ENCODE measurements around the gene TICAM2. TPM values are rescaled to one million over a fixed set of nuclear protein-coding genes. Genes with fewer than 3 reads are reported as not detected.

The TICAM2 gene
- total RNA-seq, 1 experiment from 2014 or later: not detected

DNA sequence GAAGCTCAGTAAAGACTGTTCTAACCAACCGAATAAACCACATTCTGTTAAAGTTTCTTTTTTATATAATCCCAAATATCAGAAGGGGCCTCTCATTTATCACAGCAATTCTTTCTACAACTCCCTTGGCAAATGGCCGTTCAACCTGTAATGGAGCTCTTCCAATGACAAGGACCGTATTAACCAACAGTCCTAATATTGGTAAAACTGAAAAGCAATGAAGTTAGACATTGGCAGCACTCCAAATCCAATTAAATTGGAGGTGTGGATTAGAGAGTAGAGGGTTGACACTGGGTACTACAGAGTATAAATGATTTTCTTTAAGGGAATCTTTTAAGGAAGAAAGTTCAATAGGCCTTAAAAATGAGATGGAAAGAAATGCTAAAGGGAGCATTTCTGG, 22.7 kb upstream of the TICAM2 start:
- H4K20me1 ChIP-seq (ENCODE audit: insufficient read depth, low read depth, low read length): peaks cover 6% of the 10 kb centered on the region; the same call in 1 of the 2 replicates
- no peaks in the 10 kb centered on the region; the same call in 1 of the 2 replicates for H3K9me2 ChIP-seq (replicated peaks; ENCODE audit: insufficient read depth, low read length)
- H3K79me2 ChIP-seq (ENCODE audit: low read length): peaks cover 65% of the 10 kb centered on the region
- H3K9me3 ChIP-seq (ENCODE audit: low read length): no peaks in the 10 kb centered on the region
- no peak overlapping the region for H2AFZ ChIP-seq (ENCODE audit: low read length)
- peak overlapping the region; percentile 95 for H3K9ac ChIP-seq (ENCODE audit: low read length)
- H3K27me3 ChIP-seq (ENCODE audit: low read length): no peaks in the 10 kb centered on the region
- peak overlapping the region; percentile 90 for H3K4me2 ChIP-seq (ENCODE audit: low read depth, low read length, poor library complexity, severe bottlenecking)
- peak; percentile 53 for DNase-seq
- peaks cover 29% of the 10 kb centered on the region for H3K36me3 ChIP-seq (ENCODE audit: insufficient read depth, low read length)
- peak overlapping the region; percentile 73 for H3K27ac ChIP-seq (ENCODE audit: low read length)
- peak overlapping the region; percentile 99 for H3K4me3 ChIP-seq (ENCODE audit: low read length)
- H3K4me1 ChIP-seq (ENCODE audit: low read length): peaks cover 39% of the 10 kb centered on the region

DNA sequence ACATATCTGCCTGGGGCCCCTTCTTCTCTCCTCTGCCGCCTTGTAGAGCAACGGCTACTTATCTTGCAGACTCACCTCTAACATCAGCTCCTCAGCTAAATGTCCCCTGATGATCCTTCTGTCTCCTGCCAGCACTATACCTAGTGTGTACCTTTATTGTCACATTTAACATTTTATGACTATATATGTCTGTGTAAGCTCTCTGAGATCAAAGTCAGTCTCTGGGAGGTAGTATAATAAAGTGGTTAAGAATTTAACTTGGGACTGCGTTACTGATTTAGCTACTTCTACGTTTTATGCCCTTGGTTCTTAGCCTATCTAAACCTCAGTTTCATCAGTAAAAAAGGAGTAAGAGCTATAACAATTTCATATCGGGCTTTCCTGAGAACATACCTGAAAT, 21.4 kb upstream of the TICAM2 start:
- peak overlapping the region; percentile 99 for H3K4me3 ChIP-seq (ENCODE audit: low read length)
- H3K79me2 ChIP-seq (ENCODE audit: low read length): peaks cover 78% of the 10 kb centered on the region
- peak overlapping the region; percentile 95 for H3K9ac ChIP-seq (ENCODE audit: low read length)

DNA sequence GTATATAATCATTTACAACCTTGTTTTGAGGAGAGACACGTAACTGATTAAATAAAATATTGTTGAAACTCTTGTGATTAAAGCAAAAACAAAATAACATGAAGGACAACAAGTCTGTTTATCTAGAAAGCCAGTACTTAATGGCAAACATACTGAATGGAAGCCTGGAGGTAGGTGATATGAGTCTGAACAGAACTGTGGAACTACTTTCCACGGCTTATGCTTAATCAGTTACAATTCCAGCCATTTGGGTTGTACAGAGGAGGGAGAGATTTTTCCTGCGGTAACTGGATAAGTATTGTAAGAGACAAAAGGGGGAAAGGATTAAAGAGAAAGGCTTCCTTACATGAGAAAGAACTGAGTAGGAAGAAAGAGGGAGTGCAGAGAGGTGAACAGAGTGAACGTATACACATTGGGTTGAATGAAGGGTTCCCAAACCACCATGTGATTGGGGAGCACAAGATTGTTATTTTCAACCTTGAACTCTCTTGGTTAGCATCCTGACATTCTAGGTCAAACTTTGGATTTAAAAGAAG, 19.2 kb upstream of the TICAM2 start:
- Histone ChIP-seq H3K9ac (ENCODE audit: low read length) (no peak overlapping the region), H3K27ac (ENCODE audit: low read length) (no peak overlapping the region), H3K4me1 (ENCODE audit: low read length) (peaks cover 26% of the 10 kb centered on the region), H3K79me2 (ENCODE audit: low read length) (peaks cover 91% of the 10 kb centered on the region), H3K9me2 (replicated peaks; ENCODE audit: insufficient read depth, low read length) (no peaks in the 10 kb centered on the region), H3K36me3 (ENCODE audit: insufficient read depth, low read length) (peaks cover 53% of the 10 kb centered on the region), H3K4me3 (ENCODE audit: low read length) (no peak overlapping the region), H2AFZ (ENCODE audit: low read length) (no peak overlapping the region), H3K9me3 (ENCODE audit: low read length) (no peaks in the 10 kb centered on the region), H3K4me2 (ENCODE audit: low read depth, low read length, poor library complexity, severe bottlenecking) (no peak overlapping the region), H3K27me3 (ENCODE audit: low read length) (no peaks in the 10 kb centered on the region), H4K20me1 (ENCODE audit: insufficient read depth, low read depth, low read length) (peaks cover 6% of the 10 kb centered on the region; the same call in 1 of the 2 replicates)
- no peak for DNase-seq

More for the DNA sequence above, 21.4 kb upstream of the TICAM2 start:
- H3K4me1 ChIP-seq (ENCODE audit: low read length): peaks cover 39% of the 10 kb centered on the region
- H3K27me3 ChIP-seq (ENCODE audit: low read length): no peaks in the 10 kb centered on the region
- H3K4me2 ChIP-seq (ENCODE audit: low read depth, low read length, poor library complexity, severe bottlenecking): peak overlapping the region; percentile 90
- H3K9me2 ChIP-seq (replicated peaks; ENCODE audit: insufficient read depth, low read length): no peaks in the 10 kb centered on the region; the same call in 1 of the 2 replicates
- no peaks in the 10 kb centered on the region for H3K9me3 ChIP-seq (ENCODE audit: low read length)
- H3K36me3 ChIP-seq (ENCODE audit: insufficient read depth, low read length): peaks cover 43% of the 10 kb centered on the region
- H3K27ac ChIP-seq (ENCODE audit: low read length): no peak overlapping the region
- H4K20me1 ChIP-seq (ENCODE audit: insufficient read depth, low read depth, low read length): peaks cover 6% of the 10 kb centered on the region; the same call in 1 of the 2 replicates
- H2AFZ ChIP-seq (ENCODE audit: low read length): no peak overlapping the region
- DNase-seq: peak; percentile 46

DNA sequence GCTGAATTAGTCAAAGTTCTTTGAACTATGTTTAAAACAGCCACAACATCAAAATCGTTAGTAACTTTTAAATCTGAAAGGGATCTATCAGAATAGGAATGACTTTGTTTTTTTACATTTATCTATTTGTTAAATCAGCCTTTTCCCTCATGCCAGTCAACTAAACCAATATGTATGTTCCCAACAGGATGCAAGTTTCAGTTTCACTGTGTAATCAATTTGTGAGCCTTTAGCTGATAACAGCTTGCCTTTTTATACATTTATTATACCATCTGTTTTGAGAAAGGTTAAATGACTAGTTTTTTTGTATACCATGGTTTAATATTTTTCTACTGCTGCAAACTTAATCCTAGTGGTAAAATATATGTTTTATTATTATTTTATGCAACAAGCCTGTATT, 14.6 kb upstream of the TICAM2 start:
- Histone ChIP-seq H3K27ac (ENCODE audit: low read length) (no peak overlapping the region), H3K9me3 (ENCODE audit: low read length) (no peaks in the 10 kb centered on the region), H3K4me3 (ENCODE audit: low read length) (no peak overlapping the region), H4K20me1 (ENCODE audit: insufficient read depth, low read depth, low read length) (0 out of 2 replicates have a peak, but pooled peaks cover 6% of the 10 kb centered on the region), H3K27me3 (ENCODE audit: low read length) (no peaks in the 10 kb centered on the region), H3K79me2 (ENCODE audit: low read length) (peaks cover 85% of the 10 kb centered on the region), H3K4me2 (ENCODE audit: low read depth, low read length, poor library complexity, severe bottlenecking) (no peak overlapping the region), H3K9me2 (replicated peaks; ENCODE audit: insufficient read depth, low read length) (no peaks in the 10 kb centered on the region), H2AFZ (ENCODE audit: low read length) (no peak overlapping the region), H3K9ac (ENCODE audit: low read length) (no peak overlapping the region), H3K4me1 (ENCODE audit: low read length) (no peaks in the 10 kb centered on the region; the same call in 1 of the 2 replicates), H3K36me3 (ENCODE audit: insufficient read depth, low read length) (peaks cover 76% of the 10 kb centered on the region)
- no peak for DNase-seq

DNA sequence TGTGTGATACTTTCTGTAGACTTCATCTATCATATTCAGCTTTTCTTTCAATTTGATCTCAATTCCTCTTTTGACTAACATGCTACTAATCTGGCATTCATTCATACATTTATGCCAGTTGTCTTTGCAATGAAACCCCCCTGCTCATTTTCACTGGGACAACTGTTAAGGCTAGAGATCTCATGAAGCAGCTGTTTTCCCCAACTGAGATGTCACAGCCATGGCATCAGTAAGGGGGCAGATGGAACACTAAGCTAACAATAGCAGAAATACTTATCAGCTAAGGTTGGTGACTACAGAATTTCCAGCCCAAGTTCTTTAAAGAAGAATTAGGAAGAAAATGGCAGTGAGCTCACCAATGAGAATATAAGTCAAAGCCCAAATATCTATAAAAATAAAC, 14.2 kb upstream of the TICAM2 start:
- peaks cover 78% of the 10 kb centered on the region for H3K36me3 ChIP-seq (ENCODE audit: insufficient read depth, low read length)
- no peaks in the 10 kb centered on the region for H3K9me3 ChIP-seq (ENCODE audit: low read length)
- H3K4me3 ChIP-seq (ENCODE audit: low read length): no peak overlapping the region
- no peaks in the 10 kb centered on the region; the same call in 1 of the 2 replicates for H3K4me1 ChIP-seq (ENCODE audit: low read length)
- peaks cover 85% of the 10 kb centered on the region for H3K79me2 ChIP-seq (ENCODE audit: low read length)
- H4K20me1 ChIP-seq (ENCODE audit: insufficient read depth, low read depth, low read length): 0 out of 2 replicates have a peak, but pooled peaks cover 4% of the 10 kb centered on the region
- no peak overlapping the region for H2AFZ ChIP-seq (ENCODE audit: low read length)
- H3K9ac ChIP-seq (ENCODE audit: low read length): no peak overlapping the region
- H3K9me2 ChIP-seq (replicated peaks; ENCODE audit: insufficient read depth, low read length): no peaks in the 10 kb centered on the region
- no peak overlapping the region for H3K4me2 ChIP-seq (ENCODE audit: low read depth, low read length, poor library complexity, severe bottlenecking)
- DNase-seq: no peak
- H3K27me3 ChIP-seq (ENCODE audit: low read length): no peaks in the 10 kb centered on the region
- H3K27ac ChIP-seq (ENCODE audit: low read length): no peak overlapping the region

DNA sequence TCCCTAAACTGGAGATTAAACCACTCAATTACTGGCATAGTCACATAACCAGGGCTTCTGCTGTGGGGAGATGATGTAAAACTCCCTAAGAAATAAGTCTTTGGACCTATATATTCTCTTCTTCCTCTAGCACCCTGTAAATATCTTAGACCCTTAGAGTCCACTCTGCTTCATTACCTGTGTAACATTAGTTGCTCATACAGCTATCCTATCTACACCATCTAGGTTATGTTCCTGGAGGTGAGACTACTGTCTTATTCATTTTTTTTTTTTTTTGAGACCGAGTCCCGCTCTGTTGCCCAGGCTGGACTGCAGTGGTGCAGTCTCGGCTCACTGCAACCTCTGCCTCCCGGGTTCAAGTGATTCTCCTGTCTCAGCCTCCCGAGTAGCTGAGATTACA, 9.6 kb upstream of the TICAM2 start:
- H3K9me2 ChIP-seq (replicated peaks; ENCODE audit: insufficient read depth, low read length): no peaks in the 10 kb centered on the region
- H3K9me3 ChIP-seq (ENCODE audit: low read length): no peaks in the 10 kb centered on the region
- peaks cover 56% of the 10 kb centered on the region for H3K36me3 ChIP-seq (ENCODE audit: insufficient read depth, low read length)
- no peak overlapping the region for H3K9ac ChIP-seq (ENCODE audit: low read length)
- DNase-seq: no peak
- H3K4me2 ChIP-seq (ENCODE audit: low read depth, low read length, poor library complexity, severe bottlenecking): no peak overlapping the region
- no peak overlapping the region for H3K4me3 ChIP-seq (ENCODE audit: low read length)
- H3K27ac ChIP-seq (ENCODE audit: low read length): no peak overlapping the region
- peaks cover 30% of the 10 kb centered on the region for H3K4me1 ChIP-seq (ENCODE audit: low read length)
- H3K79me2 ChIP-seq (ENCODE audit: low read length): peaks cover 76% of the 10 kb centered on the region
- no peaks in the 10 kb centered on the region for H3K27me3 ChIP-seq (ENCODE audit: low read length)
- H2AFZ ChIP-seq (ENCODE audit: low read length): no peak overlapping the region
- no peaks in the 10 kb centered on the region for H4K20me1 ChIP-seq (ENCODE audit: insufficient read depth, low read depth, low read length)

DNA sequence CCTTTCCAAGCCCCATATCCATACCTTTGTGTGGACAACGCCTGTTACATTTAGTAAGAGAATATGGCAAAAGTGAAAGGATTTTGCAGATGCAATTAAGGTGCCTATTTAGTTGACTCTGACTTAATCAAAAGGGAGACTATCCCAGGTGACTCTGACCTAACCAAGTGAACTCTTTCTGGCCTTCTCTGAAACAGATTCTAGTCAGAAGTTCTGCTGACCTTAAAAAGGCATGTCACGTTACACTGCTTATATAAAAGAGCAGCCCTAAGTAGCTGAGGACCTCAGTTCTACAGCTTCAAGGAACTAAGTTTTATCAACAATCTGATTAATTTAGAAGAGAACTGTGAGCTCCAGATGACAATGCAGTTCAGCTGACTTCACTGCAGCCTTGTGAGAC, 5.7 kb upstream of the TICAM2 start:
- Histone ChIP-seq H3K27ac (ENCODE audit: low read length) (peak overlapping the region; percentile 31), H3K27me3 (ENCODE audit: low read length) (no peaks in the 10 kb centered on the region)

DNA sequence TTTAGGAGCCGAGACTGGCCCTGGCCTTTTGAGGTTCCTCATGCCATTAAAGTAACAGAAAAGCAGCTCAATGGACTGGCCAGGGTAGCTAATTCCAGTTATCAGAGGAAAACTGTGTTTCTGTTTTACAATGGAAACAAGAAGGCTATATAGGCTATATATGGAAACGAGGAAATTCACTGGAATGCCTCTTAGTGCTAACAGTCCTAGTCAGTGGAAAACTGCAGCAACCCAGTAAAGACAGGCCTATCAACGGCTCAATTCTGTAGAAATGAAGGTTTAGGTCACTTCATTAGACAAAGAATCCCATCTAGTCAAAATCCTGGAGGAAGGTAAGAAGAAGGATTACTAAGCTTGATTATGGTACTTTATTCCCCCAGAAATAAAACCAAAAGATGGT, 3.2 kb upstream of the TICAM2 start:
- no peaks in the 10 kb centered on the region for H3K9me2 ChIP-seq (replicated peaks; ENCODE audit: insufficient read depth, low read length)
- peaks cover 15% of the 10 kb centered on the region for H3K36me3 ChIP-seq (ENCODE audit: insufficient read depth, low read length)
- no peak overlapping the region for H2AFZ ChIP-seq (ENCODE audit: low read length)
- no peak for DNase-seq
- H3K4me3 ChIP-seq (ENCODE audit: low read length): no peak overlapping the region
- no peak overlapping the region for H3K27ac ChIP-seq (ENCODE audit: low read length)
- H3K4me2 ChIP-seq (ENCODE audit: low read depth, low read length, poor library complexity, severe bottlenecking): no peak overlapping the region
- H3K79me2 ChIP-seq (ENCODE audit: low read length): peaks cover 44% of the 10 kb centered on the region
- H3K9me3 ChIP-seq (ENCODE audit: low read length): no peaks in the 10 kb centered on the region
- H3K27me3 ChIP-seq (ENCODE audit: low read length): no peaks in the 10 kb centered on the region
- peaks cover 61% of the 10 kb centered on the region for H3K4me1 ChIP-seq (ENCODE audit: low read length)
- no peak overlapping the region for H3K9ac ChIP-seq (ENCODE audit: low read length)
- H4K20me1 ChIP-seq (ENCODE audit: insufficient read depth, low read depth, low read length): no peaks in the 10 kb centered on the region

More for the DNA sequence above, 5.7 kb upstream of the TICAM2 start:
- peaks cover 30% of the 10 kb centered on the region for H3K36me3 ChIP-seq (ENCODE audit: insufficient read depth, low read length)
- H2AFZ ChIP-seq (ENCODE audit: low read length): no peak overlapping the region
- DNase-seq: no peak
- no peak overlapping the region for H3K4me2 ChIP-seq (ENCODE audit: low read depth, low read length, poor library complexity, severe bottlenecking)
- no peaks in the 10 kb centered on the region for H3K9me2 ChIP-seq (replicated peaks; ENCODE audit: insufficient read depth, low read length)
- H3K9me3 ChIP-seq (ENCODE audit: low read length): no peaks in the 10 kb centered on the region
- peaks cover 59% of the 10 kb centered on the region for H3K79me2 ChIP-seq (ENCODE audit: low read length)
- H3K4me3 ChIP-seq (ENCODE audit: low read length): no peak overlapping the region
- no peak overlapping the region for H3K9ac ChIP-seq (ENCODE audit: low read length)
- peaks cover 40% of the 10 kb centered on the region for H3K4me1 ChIP-seq (ENCODE audit: low read length)
- no peaks in the 10 kb centered on the region for H4K20me1 ChIP-seq (ENCODE audit: insufficient read depth, low read depth, low read length)

All from Karpas-422 (cell line).